NCI-H146 treated with DMSO at 0.1 percent for 48 hours (cell line): ENCODE results near the gene EIF4G2.

Experiments
- DNase-seq: peaks from one replicate; lab custom pipeline; 2025; ENCODE audit not compliant: unreplicated experiment; lab: John Stamatoyannopoulos, UW

EIF4G2 gene

GRCh38 chr11:10809373-10810160 lies 841 bp upstream of the EIF4G2 start:
- peak; percentile 54 for DNase-seq

DNA sequence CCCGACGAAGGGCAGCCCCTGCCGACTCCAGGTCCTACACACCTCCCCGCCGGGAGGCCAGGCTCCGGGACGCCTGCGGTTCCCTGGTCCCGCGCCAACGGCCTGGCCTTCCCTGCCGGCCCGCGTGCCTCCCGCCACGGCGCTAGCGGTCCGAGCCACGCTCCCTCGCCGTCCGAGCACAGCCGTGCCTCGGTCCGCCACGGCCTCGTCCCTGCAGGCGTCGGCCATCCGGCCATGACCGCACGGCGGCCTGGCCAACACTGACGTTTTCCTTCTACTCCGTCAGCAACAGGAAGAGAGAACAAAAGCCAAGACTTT lies 532 bp downstream of the EIF4G2 start:
- DNase-seq = no peak

- DNase-seq = peak; percentile 31
Observed at GRCh38 chr11:10807493-10808234, 1.1 kb downstream of the EIF4G2 start.

DNA sequence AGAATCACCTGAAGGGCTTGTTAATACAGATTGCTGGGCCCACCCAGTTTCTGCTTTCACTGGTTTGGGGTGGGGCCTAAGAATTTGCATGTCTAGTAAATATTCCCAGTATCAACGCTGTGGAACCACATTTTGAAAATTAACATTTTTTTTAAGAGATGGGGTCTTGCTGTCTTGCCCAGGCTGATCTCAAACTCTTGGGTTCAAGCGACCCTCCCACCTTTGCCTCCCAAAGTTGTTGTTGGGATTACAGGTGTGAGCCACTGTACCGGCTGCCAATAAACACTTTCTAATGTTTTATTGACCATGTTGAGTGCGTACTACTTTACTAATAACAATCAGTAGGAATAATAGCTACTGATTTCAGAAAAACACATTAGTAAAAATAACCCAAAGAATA lies 2.5 kb downstream of the EIF4G2 start:
- no peak for DNase-seq

- DNase-seq = no peak
Observed at GRCh38 chr11:10805741-10806140, 3.0 kb downstream of the EIF4G2 start.

DNA sequence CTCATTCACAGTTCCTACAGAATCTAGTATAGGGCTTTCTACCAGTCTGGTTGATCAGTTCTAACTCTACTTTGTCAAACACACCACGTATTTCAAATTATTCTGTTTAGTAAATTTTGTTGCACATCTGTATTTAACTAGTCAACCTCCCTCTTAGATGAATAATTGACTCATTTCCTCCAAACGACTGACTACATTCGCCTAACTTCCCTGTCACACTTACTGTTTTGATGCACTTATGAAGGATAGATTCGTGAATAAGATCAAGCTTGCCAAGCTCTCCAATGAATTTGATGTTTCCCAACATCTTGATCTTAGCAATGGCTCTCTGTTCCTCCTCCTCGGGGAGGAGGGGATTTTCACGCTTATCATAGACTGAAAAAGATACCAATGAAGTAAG lies 5.0 kb downstream of the EIF4G2 start:
- DNase-seq = no peak

- no peak for DNase-seq
Observed at GRCh38 chr11:10800292-10800691, 8.4 kb downstream of the EIF4G2 start.

DNA sequence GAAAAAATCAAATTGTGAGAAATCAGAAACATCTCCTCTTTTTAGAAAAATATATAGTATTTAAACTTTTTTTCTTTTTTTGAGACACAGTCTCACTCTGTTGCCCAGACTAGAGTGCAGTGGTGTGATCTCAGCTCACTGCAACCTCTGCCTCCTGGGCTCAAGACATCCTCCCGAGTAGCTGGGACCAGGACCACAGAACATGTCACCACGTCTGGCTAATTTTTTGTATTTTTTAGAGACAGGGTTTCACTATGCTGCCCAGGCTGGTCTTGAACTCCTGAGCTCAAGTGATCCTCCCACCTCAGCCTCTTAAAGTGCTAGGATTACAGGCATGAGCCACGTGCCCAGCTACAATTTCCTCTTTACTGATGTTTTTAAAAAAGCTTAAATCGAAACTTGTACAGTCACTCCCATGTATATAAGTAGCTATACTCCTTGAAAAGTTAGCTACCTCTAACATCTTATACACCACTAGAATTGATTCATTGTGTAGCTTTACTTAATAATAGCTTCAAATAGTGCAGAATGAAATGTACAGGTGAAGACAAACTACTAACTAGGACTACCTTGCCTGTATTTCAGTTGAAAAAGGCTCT lies 10.3 kb downstream of the EIF4G2 start:
- DNase-seq = no peak

GRCh38 chr11:10797531-10797930 lies 11.2 kb downstream of the EIF4G2 start:
- DNase-seq = no peak

DNA sequence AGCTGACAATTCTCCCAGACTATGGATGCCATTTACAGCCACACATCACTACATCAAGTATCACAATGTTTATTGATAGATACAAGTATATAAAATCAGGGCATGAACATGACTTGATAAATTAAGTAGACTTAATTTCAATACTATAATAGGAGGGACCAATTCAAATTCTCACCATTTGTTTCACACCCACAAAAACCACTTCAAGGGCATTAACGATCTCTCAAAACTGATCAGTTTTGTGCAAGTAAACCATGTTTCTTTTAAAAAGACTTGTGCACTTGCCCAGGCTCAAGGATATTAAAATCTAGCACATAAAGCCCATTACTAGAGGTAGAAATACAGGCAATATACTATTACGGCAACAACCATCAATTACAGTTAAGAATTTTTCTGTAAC lies 11.7 kb downstream of the EIF4G2 start:
- no peak for DNase-seq

GRCh38 chr11:10796191-10796590 lies 12.5 kb downstream of the EIF4G2 start:
- DNase-seq = no peak

DNA sequence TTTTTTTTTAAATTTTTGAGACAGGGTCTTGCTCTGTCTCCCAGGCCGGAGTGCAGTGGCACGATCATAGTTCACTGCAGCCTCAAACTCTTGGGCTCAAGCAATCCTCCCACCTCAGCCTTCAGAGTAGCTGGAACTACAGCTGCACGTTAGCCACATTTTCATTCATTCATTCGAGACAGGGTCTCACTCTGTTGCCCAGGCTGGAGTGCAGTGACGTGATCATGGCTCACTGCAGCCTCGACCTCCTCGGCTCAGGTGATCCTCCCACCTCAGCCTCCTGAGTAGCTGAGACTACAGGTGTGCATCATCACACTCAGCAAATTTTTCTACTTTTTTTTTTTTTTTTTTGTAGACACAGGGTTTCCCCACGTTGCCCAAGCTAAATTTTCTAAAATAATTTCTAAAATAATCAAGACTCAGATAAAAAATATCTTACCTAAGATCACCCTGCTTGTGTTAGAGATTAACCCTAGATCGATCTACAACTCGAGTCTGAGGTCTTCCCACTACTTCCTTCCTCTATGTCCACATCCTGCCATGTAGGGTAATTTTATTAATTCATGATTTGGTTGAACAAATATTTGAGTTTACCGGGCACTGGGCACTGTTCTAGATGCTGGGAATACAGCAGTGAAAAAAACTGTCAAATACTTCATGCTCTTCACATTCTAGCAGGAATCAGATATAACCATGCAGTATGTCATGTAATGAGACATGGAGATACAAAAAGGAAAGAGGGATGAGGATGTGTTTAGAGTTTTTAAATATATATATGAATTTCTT lies 15.1 kb downstream of the EIF4G2 start:
- no peak for DNase-seq

- DNase-seq = peak; percentile 49
Observed at GRCh38 chr11:10792385-10793068, 16.2 kb downstream of the EIF4G2 start.

DNA sequence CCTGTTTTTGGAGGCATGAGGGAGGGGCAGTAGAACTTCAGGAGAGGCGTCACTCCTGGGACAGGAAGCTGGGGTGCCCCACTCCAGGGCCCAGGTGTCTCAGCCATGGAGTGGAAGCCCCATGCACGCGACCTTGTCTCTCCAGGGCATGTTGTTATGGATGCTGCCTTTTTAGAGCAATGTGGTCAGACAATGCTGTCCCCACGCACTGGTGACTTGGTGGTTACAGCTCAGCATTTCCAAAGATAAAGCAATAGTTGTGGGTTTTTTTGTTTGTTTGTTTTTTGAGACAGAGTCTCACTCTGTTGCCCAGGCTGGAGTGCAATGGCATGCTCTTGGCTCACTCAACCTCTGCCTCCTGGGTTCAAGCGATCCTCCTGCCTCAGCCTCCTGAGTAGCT lies 22.3 kb downstream of the EIF4G2 start:
- no peak for DNase-seq

- no peak for DNase-seq
Observed at GRCh38 chr11:10785146-10785474, 23.6 kb downstream of the EIF4G2 start.

DNA sequence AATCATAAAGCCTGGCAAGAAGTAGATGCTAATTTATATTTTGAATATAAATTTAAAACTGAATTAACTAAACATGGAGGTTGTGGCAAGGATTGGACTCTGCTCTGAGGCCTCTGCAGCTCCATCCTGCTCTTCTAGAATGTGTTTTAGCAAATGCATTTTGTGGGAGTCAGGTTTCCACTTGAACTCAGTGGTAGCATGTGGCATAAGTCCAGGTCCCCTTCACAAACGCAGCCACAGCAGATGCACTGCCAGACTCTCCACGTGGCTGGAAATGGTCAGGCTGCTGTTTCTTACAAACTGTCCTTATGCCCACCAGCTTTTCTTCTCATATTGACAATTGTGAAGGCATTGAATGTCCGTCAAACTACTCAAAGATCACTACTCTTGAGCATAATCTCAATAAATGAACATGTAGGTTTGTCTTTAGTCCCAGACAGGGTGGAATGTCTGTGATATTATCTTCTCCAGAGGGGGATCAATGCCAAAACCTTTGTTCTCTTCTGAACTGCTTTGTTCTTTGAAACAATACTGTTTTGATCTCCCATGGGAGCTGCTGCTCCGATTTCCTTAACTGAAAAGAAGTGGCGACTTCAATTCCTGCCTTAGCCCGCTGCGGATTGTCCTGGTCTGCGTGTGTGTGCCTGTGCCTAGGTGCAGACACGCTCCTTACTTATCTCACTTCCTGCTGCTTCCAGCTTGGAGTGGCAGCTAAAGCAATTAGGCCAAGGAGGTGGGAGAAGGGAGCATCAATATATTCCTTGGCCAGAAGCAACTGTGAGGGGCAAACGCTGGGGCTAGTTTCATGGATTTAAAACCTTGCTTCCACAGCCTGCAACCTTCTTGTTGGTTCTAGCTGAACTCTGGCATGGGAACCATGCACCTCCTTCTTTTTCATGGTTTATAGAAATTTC lies 24.2 kb downstream of the EIF4G2 start:
- no peak for DNase-seq

DNA sequence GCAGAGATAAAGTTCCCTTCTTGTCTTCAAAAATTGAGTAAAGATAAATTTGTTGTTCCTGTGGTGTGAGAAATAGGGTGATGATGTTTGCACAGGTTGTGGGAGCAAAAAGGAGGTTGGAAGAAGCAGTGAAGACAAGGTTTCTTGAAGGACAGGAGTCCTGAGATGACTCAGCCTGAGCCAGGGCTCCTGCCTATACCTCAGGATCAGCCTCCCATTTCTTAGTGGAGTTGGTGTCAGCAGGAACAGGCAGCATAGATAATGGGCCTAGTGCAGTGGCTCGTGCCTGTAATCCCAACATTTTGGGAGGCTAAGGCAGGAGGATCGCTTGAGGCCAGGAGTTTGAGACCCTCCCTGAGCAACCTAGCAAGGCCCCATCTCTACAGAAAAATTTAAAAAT lies 28.7 kb downstream of the EIF4G2 start:
- DNase-seq = no peak

DNA sequence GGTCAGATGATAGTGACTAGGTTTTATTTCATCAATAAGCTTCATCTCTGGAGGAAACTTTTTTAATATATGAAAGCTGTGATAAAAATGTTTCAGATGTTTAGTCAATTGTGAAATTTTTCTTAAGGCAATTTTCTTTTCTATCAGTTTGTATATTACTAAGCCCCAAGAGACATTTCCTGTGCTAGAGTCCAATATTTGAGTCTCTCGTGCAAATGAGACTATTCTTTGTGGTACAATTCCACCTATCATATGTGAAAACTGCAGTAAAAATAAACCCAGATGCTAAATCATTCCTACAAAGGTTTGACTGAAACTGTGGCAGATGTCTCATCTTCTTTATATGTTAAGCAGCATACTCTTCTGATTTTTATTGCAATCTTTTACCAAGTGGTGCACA lies 29.6 kb downstream of the EIF4G2 start:
- no peak for DNase-seq

GRCh38 chr11:10778217-10778970 lies 30.3 kb downstream of the EIF4G2 start:
- DNase-seq = no peak
